HG03064 (cell line): Measurements from ENCODE around the gene ANTXR1.

ENCODE experiments used
- ATAC-seq: cut with Tn5 transposase; IDR thresholded peaks from one replicate; pipeline ENCODE4 v1.9.1; 2021; ENCODE audit warnings: low read depth; ENCODE audit not compliant: unreplicated experiment

The ANTXR1 gene

DNA sequence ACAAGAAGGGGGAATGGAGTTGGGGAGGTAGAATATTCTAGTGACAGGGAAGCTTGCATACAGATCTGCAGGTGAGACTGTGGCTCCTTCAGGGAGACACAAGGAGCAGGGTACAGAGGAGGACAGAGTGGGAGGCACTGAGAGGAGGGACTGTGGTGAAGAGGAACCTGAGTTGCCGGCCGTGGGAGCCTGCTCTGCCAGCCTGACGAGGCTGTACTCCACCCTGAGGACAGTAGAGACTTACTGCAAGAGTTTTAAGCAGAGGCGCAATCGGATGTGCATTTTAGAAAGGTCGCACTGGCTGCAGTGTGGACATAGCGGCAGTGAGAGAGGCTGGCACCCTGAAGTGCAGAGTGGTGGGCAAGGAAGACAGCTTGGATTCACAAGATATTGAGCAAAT is 188.3 kb downstream of the ANTXR1 start:
- no peak for ATAC-seq

DNA sequence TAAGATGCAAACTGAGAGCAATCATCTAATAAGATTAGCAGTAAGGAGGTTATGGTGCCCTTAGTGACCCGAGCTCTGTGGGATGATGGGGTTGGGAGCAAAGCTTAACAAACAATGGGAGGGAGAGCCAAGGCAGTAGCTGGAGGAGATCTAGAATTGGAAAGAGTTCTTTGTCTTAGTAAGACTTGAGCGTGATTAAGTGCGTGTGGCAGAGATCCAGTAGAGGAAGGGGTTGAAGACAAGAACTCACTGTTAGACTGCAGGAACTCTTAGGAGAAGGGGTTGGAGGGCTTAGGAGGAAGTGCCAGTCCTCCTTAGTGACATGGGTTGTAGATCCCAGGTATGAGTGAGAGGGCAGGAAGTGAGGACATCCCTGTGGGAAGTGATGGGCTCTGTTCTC is 189.3 kb downstream of the ANTXR1 start:
- ATAC-seq, result no peak

DNA sequence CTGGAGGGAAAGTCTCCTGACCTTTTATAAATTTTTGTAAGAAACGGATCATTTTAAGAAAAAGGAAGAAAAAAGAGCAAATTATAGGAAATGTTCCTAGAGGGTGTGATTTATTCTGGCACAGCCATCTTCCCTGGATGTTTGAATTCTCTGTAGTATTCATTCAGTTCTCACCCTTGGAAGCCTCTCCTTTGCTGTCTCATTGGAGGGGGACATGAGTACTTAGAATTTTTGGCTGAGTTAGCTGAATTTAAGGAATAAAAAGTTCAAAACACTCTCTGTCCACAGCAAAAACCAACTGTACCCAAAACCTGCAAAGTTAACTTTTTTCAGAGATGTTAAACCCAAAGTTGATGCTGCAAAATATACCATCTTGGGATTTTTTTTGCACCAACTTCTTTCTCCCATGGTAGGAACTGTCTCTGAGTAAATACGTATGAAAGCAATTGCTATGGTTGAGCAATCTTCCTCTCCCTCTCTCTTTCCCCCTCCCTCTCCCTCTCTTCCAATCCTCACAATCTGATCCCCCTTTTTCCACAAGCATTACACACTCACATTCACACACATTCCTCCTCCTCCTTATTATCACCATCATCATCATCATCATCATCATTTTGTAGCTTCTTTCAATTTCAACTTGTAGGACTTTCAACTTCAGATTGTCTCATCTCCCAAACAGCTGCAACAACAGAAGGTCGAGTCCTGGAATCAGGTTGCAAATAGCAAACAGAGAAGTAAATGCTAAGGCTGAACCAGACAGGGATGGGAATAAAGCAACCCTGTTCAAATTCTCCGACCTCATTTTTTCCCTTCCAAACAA is 190.4 kb downstream of the ANTXR1 start:
- ATAC-seq, result no peak

DNA sequence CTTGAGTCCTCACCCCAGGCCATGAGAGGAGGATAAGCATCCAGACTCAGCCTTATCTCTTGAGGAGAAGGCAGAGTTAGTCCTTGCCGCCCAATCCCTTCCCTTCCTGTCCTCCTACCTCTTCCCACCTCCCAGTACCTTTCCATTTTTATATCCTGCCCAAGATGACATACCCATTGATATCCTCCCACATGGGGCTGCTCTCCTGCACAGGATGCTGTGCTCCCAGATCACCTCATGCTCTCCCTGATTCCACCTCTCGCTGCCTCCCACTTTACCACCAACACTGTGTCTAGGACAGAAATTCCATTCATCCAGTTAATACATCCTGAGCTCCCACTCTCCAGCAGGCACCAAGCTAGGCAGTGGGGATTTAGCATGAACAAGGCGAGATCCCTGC is 191.7 kb downstream of the ANTXR1 start:
- no peak for ATAC-seq

GRCh38 chr2:69205076-69205475 is 192.1 kb downstream of the ANTXR1 start:
- no peak for ATAC-seq

- ATAC-seq, result no peak
Observed at GRCh38 chr2:69205491-69205890, 192.5 kb downstream of the ANTXR1 start.

- no peak for ATAC-seq
Observed at GRCh38 chr2:69208023-69208595, 195.1 kb downstream of the ANTXR1 start.

GRCh38 chr2:69209482-69209881 is 196.5 kb downstream of the ANTXR1 start:
- ATAC-seq, result no peak

DNA sequence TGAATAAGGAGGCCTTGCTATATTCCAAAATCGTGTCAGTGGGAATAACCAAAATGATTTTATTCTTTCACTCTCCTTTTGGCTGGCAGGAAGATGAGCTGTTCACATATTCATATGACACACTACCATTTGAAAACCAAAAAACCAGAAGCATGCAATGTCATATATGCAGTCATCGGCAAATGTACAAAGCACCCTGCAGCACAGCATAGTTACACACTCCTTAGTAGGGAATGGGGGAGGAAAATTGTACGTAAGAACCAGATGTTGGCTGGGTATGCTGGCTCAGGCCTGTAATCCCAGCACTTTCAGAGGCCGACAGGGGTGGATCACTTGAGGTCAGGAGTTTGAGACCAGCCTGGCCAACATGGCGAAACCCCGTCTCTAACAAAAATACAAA is 197.4 kb downstream of the ANTXR1 start:
- ATAC-seq, result no peak

- no peak for ATAC-seq
Observed at GRCh38 chr2:69211048-69211447, 198.1 kb downstream of the ANTXR1 start.

DNA sequence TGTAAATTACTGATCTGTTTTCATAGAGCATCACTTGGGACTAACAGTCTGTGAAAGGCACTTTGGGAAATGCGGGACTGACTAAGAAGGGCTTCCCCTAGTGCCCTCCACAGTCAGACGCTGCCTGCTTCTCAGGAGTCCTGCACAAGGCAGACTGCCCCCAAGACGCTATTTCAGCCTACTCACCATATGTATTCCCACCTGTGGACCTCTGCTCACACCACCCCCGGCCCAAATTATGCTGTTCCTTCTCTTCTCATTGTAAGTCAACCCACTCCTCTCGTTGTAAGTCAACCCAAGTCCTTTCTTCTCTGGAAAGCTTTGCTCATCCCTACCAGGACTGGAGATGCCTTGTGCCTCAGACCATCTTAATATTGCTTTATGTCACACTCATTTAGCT is 198.7 kb downstream of the ANTXR1 start:
- no peak for ATAC-seq

DNA sequence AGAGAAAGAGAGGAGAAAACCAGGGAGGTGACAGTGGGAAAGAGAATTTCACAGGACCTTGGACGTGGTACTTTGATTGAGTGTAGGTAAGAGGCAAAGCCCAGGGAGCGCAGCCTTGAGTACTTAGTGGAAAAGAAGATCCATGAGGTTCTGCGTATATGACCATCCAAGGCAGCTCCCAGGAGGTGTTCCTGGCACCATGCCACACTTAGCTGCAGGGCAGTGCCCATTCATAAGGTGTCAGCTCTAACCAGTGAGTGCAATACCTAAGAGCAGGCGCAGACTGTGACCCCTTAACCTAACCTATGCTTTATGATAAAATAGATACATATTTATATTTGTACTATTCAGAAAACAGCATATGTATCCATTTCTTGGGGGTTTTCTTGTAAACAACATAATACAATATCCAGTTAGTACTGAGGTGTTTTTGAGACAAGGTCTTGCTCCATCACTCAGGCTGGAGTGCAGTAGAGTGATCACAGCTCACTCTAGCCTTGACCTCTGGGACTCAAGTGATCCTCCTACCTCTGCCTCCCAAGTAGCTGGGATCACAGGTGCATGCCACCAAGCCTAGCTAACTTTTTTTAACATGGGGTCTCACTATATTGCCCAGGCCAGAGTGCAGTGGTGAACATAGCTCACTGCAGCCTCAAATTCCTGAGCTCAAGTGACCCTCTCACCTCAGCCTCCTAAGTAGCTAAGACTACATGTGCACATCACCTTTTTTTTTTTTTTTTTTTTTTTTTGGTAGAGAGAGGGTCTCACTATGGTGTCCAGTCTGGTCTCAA is 199.5 kb downstream of the ANTXR1 start:
- no peak for ATAC-seq

DNA sequence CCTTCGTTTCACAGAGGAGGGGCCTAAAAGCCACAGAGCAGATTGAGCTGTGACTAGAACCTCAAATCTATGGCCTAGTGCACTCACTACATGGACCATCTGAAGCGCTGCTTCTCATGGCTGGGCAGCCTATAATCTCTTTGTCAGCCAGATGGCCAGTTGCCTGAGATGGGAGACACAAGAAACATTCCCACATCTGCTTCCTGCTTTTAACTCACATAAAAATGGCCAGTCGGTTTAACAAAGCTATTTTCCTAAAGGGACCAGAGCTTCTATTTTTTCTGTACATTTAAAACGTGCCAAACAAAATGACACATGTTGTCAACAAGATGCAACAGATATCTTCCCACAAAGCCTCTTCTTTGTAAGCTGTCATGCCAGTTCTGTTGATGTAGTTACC is 200.2 kb downstream of the ANTXR1 start:
- no peak for ATAC-seq

- no peak for ATAC-seq
Observed at GRCh38 chr2:69213782-69214181, 200.8 kb downstream of the ANTXR1 start.

GRCh38 chr2:69214898-69215297 is 201.9 kb downstream of the ANTXR1 start:
- ATAC-seq, result no peak

- ATAC-seq, result no peak
Observed at GRCh38 chr2:69216535-69217332, 203.8 kb downstream of the ANTXR1 start.

- ATAC-seq, result no peak
Observed at GRCh38 chr2:69217333-69218080, 204.5 kb downstream of the ANTXR1 start.

DNA sequence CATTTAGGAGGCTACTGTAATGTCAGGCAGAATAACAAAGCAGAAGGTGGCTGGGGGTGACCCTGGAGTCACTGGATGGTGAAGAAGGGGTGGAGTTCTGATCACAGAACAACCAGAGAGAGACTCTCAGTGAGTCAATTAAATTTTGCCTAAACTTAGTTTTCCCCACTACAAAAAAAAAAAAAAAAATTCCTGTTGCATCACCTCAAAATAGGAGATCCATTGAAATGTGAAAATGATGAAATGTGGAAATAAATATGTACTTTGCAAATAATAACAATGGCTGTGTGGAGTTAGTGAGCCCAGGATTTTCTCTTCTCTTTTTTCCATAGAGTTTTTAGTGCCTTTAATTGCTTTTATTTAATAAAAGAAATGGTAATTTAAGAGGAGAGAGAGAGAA is 208.5 kb downstream of the ANTXR1 start:
- no peak for ATAC-seq

- ATAC-seq, result no peak
Observed at GRCh38 chr2:69221960-69222751, 209.2 kb downstream of the ANTXR1 start.
